ENCODE measurements around the gene SPATA17.

GRCh38 chr1:217585577-217585976 lies 45.6 kb upstream of the SPATA17 start:
- TF ChIP-seq CTCF (IDR thresholded peaks at IDR 0.05 in 4 of 5, conservative IDR thresholded peaks at IDR 0.05 in 1 of 5): no peak
- no peak for TF ChIP-seq POLR2A (IDR thresholded peaks at IDR 0.05)
